Mucosa of descending colon (tissue), 3 donors: ENCODE measurements around the gene TUT1. TPM values are rescaled to one million over a fixed set of nuclear protein-coding genes. Genes with fewer than 3 reads are reported as not detected.

Source experiments
- ATAC-seq: fragments of 200-7000 bp; cut with Tn5 transposase; one replicate; pipeline ENCODE4 v1.9.1; 2020; ENCODE audit warnings: mild to moderate bottlenecking, moderate library complexity
- DNase-seq, 3 donors: peaks; one replicate each; pipeline ENCODE4 v3.0.0-alpha.2; 2020
- H3K36me3 ChIP-seq: fragments of 200-600 bp; one replicate; pipeline ENCODE4 v1.8.0; 2021; ENCODE audit warnings: low read depth, mild to moderate bottlenecking
- H3K4me1 ChIP-seq: fragments of 200-600 bp; one replicate; pipeline ENCODE4 v1.8.0; 2021; ENCODE audit warnings: low read depth, mild to moderate bottlenecking
- H3K4me3 ChIP-seq: fragments of 200-600 bp; one replicate; pipeline ENCODE4 v1.8.0; 2021; ENCODE audit warnings: mild to moderate bottlenecking
- H3K9me3 ChIP-seq: fragments of 200-600 bp; one replicate; pipeline ENCODE4 v1.8.0; 2021; ENCODE audit warnings: mild to moderate bottlenecking
- intact Hi-C, 2 donors: fragments of 100-400 bp; cut with DNase I in 1 of 2; cut with micrococcal nuclease in 1 of 2; formaldehyde crosslinking; loops; one replicate each; pipeline versions ENCODE4 v1.11.0 to v1.11.1; 2022; cut with DNase I, micrococcal nuclease
- total RNA-seq, 3 donors: library from RNA; stranded (reverse); fragmentation: NEBNext Ultra II Directional in 2 of 3; extraction: Animal tissue kit (Norgen Biotek cat#: 25700) in 2 of 3; gene quantifications; one replicate each; pipeline versions ENCODE4 v1.2.1 to v1.2.4, GENCODE V29; 2021 to 2023
- TF ChIP-seq, protein P1 (sequence below): fragments of 200-600 bp; IDR thresholded peaks from one replicate; pipeline ENCODE4 v1.8.0; 2022; ENCODE audit warnings: antibody characterized with exemption, mild to moderate bottlenecking
- donor health status: DM: no; HTN: no; CAD: no; lungs with moderate emphysema.
- donor health status: DM: no; HTN: no; CAD: no.
- donor health status: DM: no; HTN: yes; CAD: no.

TUT1 gene
- total RNA-seq, 3 donors from 2014 or later: 11.9 to 19.8 (median 13.3) TPM

DNA sequence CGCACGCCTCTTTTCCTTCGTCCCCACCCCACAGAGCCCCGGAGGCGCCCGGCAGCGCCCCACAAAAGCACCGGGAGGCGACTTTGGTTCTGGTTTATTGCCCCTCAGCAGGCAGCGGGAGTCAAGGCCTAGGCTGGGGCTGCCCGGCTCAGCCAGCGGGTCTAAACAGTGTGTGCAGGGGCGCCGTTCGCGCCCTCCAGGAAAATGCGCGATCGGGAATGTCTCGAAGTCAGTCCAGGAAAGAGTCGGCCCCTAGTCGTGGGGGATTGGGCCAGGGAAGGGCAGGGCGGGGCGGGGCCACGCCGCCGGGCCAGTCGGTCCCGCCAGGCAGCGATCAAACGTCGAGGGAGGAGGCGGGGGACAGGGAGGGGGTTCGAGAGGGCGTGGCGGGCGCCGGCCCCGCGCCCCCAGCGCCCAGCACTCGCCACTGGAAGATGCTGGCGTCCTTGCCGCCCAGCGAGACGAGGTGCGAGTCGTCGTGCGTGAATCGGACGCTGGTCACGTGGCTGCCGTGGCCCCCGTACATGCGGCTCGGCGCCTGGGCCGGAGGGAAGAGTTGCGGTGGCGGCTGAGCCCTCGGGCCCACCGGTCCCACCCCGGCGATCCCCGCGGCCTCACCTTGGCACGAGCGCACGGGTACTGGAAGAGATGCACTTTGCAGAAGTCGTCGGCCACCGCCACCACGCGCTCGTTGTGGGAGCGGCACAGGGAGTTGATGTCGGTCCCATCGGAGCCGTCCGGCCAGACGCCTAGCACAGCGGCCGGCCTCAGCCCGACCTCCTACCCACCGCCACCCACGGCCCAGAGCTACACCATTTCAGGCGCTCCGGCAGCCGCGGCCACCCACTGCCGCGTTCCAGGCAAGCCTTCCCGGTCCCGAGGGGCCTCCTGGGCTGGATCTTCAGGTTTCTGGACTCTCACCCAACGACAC lies 11.1 kb upstream of the TUT1 start:
- peak overlapping the region; percentile 88 for H3K4me3 ChIP-seq
- TF ChIP-seq, protein P1, sequence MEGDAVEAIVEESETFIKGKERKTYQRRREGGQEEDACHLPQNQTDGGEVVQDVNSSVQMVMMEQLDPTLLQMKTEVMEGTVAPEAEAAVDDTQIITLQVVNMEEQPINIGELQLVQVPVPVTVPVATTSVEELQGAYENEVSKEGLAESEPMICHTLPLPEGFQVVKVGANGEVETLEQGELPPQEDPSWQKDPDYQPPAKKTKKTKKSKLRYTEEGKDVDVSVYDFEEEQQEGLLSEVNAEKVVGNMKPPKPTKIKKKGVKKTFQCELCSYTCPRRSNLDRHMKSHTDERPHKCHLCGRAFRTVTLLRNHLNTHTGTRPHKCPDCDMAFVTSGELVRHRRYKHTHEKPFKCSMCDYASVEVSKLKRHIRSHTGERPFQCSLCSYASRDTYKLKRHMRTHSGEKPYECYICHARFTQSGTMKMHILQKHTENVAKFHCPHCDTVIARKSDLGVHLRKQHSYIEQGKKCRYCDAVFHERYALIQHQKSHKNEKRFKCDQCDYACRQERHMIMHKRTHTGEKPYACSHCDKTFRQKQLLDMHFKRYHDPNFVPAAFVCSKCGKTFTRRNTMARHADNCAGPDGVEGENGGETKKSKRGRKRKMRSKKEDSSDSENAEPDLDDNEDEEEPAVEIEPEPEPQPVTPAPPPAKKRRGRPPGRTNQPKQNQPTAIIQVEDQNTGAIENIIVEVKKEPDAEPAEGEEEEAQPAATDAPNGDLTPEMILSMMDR: no peak
- H3K4me1 ChIP-seq: peaks cover 28% of the 10 kb centered on the region
- DNase-seq: peak; percentile 75 to 86 (median 84)
- H3K36me3 ChIP-seq: no peaks in the 10 kb centered on the region
- intact Hi-C loops: no loop called here
- no peaks in the 10 kb centered on the region for H3K9me3 ChIP-seq
- peak; percentile 54 for ATAC-seq

GRCh38 chr11:62601372-62602140 lies 10.2 kb upstream of the TUT1 start, which contains the start of gene MTA2:
MTA2 (minus strand) TSS chr11:62601865; CDS start chr11:62601450, 415 bp downstream.
- Histone ChIP-seq H3K36me3 (no peaks in the 10 kb centered on the region), H3K4me1 (peaks cover 28% of the 10 kb centered on the region), H3K4me3 (peak within 1 kb of the TSS; percentile 88), H3K9me3 (no peaks in the 10 kb centered on the region)
- intact Hi-C loops: loop anchor here in 1 of 2 donors (2.0 kb wide), 1 partner anchor 71 kb away; the partner anchor contains the start of gene LBHD1
- peak; percentile 88 for ATAC-seq
- TF ChIP-seq, protein P1: no peak
- DNase-seq: peak; percentile 98 to 100 (median 98)

DNA sequence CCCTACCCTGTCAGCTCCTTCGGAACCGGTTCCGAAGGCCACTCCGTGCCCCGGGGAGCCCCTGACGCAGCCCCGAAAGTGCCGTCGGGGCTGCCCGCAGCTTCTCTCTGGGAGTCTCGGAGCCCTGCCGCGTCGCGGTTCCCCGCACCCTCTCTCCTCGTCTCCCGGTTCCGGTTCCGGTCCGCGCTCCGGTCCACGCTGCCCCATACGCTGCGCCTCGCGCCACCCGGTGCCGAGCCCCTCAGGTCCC lies 9.7 kb upstream of the TUT1 start:
- TF ChIP-seq, protein P1: no peak
- peaks cover 28% of the 10 kb centered on the region for H3K4me1 ChIP-seq
- H3K9me3 ChIP-seq: no peaks in the 10 kb centered on the region
- DNase-seq (no peak), ATAC-seq (peak; percentile 23)
- no peaks in the 10 kb centered on the region for H3K36me3 ChIP-seq
- H3K4me3 ChIP-seq: peak overlapping the region; percentile 88
- intact Hi-C loops: loop anchor here in 1 of 2 donors (2.0 kb wide), 1 partner anchor 72 kb away; the partner anchor contains the start of gene LBHD1

- DNase-seq (no peak), ATAC-seq (peak; percentile 0)
- TF ChIP-seq, protein P1: no peak
- intact Hi-C loops: loop anchor here in 1 of 2 donors (2.0 kb wide), 1 partner anchor 72 kb away; the partner anchor contains the start of gene LBHD1
- no peaks in the 10 kb centered on the region for H3K36me3 ChIP-seq
- H3K4me1 ChIP-seq: peaks cover 28% of the 10 kb centered on the region
- no peaks in the 10 kb centered on the region for H3K9me3 ChIP-seq
- peak overlapping the region; percentile 88 for H3K4me3 ChIP-seq
These were observed 9.2 kb upstream of the TUT1 start for GRCh38 chr11:62600367-62601121.

DNA sequence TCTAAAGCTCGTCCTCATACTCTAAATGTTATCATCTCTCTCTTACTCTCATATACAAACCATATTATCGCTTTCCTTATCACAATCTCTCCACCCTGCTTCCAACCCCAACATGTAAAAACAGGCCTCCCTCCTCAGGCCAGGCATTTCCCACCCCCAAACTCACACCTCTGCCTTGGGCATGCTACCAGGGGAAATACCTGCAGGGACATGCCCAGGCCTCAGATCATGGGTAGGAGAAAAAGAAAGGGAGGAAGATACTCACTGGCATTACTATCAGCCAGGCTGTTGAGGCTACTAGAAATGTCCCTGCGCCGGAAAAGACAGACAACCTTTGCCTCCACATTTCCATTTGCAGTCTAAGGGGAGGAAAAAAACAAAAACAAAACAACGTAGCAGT lies 8.6 kb upstream of the TUT1 start:
- TF ChIP-seq, protein P1: no peak
- Histone ChIP-seq H3K4me1 (peaks cover 28% of the 10 kb centered on the region), H3K4me3 (no peak overlapping the region), H3K9me3 (no peaks in the 10 kb centered on the region), H3K36me3 (no peaks in the 10 kb centered on the region)
- ATAC-seq: no peak
- no peak for DNase-seq
- intact Hi-C loops: loop anchor here in 1 of 2 donors (2.0 kb wide), 1 partner anchor 73 kb away; the partner anchor contains the start of gene LBHD1
